ENCODE data around the gene MEGF11. TPM values are rescaled to one million over a fixed set of nuclear protein-coding genes. Genes with fewer than 3 reads are reported as not detected.

The MEGF11 gene
- total RNA-seq, 4 donors from 2014 or later, result 0.87 to 7.3 (median 4.9) TPM

GRCh38 chr15:65923264-65923663 lies 330.3 kb downstream of the MEGF11 start:
- TF ChIP-seq CTCF (IDR thresholded peaks at IDR 0.05), result no peak
- no peak for TF ChIP-seq POLR2A (IDR thresholded peaks at IDR 0.05)
- TF ChIP-seq EP300 (IDR thresholded peaks at IDR 0.05), result no peak
- no peak overlapping the region for H3K27ac ChIP-seq
- H3K36me3 ChIP-seq, result peaks cover 0 to 5% (median 0%) of the 10 kb centered on the region in 3 donors
- 63 to 65% methylated on average over 5 of the region's 5 CpGs for WGBS, 2 donors
- H3K4me3 ChIP-seq, result no peak overlapping the region
- DNase-seq (ENCODE audit: low spot score in 2 of 2), result no peak
- H3K9me3 ChIP-seq, result no peaks in the 10 kb centered on the region
- H3K4me1 ChIP-seq, result no peaks in the 10 kb centered on the region
- H3K27me3 ChIP-seq, result no peaks in the 10 kb centered on the region

GRCh38 chr15:65922621-65923020 lies 330.9 kb downstream of the MEGF11 start:
- H3K4me3 ChIP-seq, result no peak overlapping the region
- H3K27me3 ChIP-seq, result no peaks in the 10 kb centered on the region
- peaks cover 0 to 9% (median 0%) of the 10 kb centered on the region in 3 donors for H3K36me3 ChIP-seq
- WGBS, 2 donors, result 83 to 91% methylated on average over 6 to 7 of the region's 7 CpGs
- H3K4me1 ChIP-seq, result no peaks in the 10 kb centered on the region
- no peak for TF ChIP-seq EP300 (IDR thresholded peaks at IDR 0.05)
- no peak for TF ChIP-seq CTCF (IDR thresholded peaks at IDR 0.05)
- TF ChIP-seq POLR2A (IDR thresholded peaks at IDR 0.05), result no peak
- no peaks in the 10 kb centered on the region for H3K9me3 ChIP-seq
- no peak for DNase-seq (ENCODE audit: low spot score in 2 of 2)
- H3K27ac ChIP-seq, result no peak overlapping the region

GRCh38 chr15:65921780-65922179 lies 331.8 kb downstream of the MEGF11 start:
- peaks cover 0 to 9% (median 0%) of the 10 kb centered on the region in 3 donors for H3K36me3 ChIP-seq
- H3K27ac ChIP-seq, result peak overlapping the region in 1 of 4 donors; percentile 1
- H3K27me3 ChIP-seq, result no peaks in the 10 kb centered on the region
- H3K4me3 ChIP-seq, result no peak overlapping the region
- H3K4me1 ChIP-seq, result peaks cover 0 to 6% (median 2%) of the 10 kb centered on the region in 4 donors
- TF ChIP-seq EP300 (IDR thresholded peaks at IDR 0.05) (no peak), CTCF (IDR thresholded peaks at IDR 0.05) (no peak), POLR2A (IDR thresholded peaks at IDR 0.05) (no peak)
- H3K9me3 ChIP-seq, result no peaks in the 10 kb centered on the region
- DNase-seq (ENCODE audit: low spot score in 2 of 2), result no peak
- 58 to 72% methylated on average over 5 of the region's 5 CpGs for WGBS, 2 donors

GRCh38 chr15:65920825-65921309 lies 332.7 kb downstream of the MEGF11 start:
- TF ChIP-seq EP300 (IDR thresholded peaks at IDR 0.05) (no peak), POLR2A (IDR thresholded peaks at IDR 0.05) (no peak), CTCF (IDR thresholded peaks at IDR 0.05) (no peak)
- Histone ChIP-seq H3K9me3 (no peaks in the 10 kb centered on the region), H3K36me3 (peaks cover 0 to 9% (median 0%) of the 10 kb centered on the region in 3 donors), H3K27ac (no peak overlapping the region), H3K27me3 (no peaks in the 10 kb centered on the region), H3K4me1 (peaks cover 0 to 15% (median 3%) of the 10 kb centered on the region in 4 donors), H3K4me3 (no peak overlapping the region)
- no peak for DNase-seq (ENCODE audit: low spot score in 2 of 2)
- WGBS, 2 donors, result 62 to 69% methylated on average over 4 of the region's 4 CpGs

GRCh38 chr15:65920121-65920520 lies 333.4 kb downstream of the MEGF11 start:
- H3K4me3 ChIP-seq, result no peak overlapping the region
- H3K27me3 ChIP-seq, result no peaks in the 10 kb centered on the region
- H3K9me3 ChIP-seq, result no peaks in the 10 kb centered on the region
- TF ChIP-seq POLR2A (IDR thresholded peaks at IDR 0.05), result no peak
- H3K4me1 ChIP-seq, result peaks cover 0 to 15% (median 3%) of the 10 kb centered on the region in 4 donors
- H3K27ac ChIP-seq, result no peak overlapping the region
- peaks cover 0 to 9% (median 0%) of the 10 kb centered on the region in 3 donors for H3K36me3 ChIP-seq
- 50 to 75% methylated on average over 1 of the region's 1 CpG for WGBS, 2 donors
- no peak for DNase-seq (ENCODE audit: low spot score in 2 of 2)
